Measurements from ENCODE around the gene CDC42BPA.

GRCh38 chr1:227059076-227059475 is 259.2 kb downstream of the CDC42BPA start:
- TF ChIP-seq CTCF (IDR thresholded peaks at IDR 0.05) (no peak), POLR2A (IDR thresholded peaks at IDR 0.05) (no peak), POLR2AphosphoS5 (IDR thresholded peaks at IDR 0.05) (no peak), EP300 (IDR thresholded peaks at IDR 0.05) (no peak)

Data from stomach (tissue), 4 donors.